ENCODE results near the gene KRTAP5-1.

Gene KRTAP5-1

GRCh38 chr11:1561266-1561665, 23.8 kb downstream of the KRTAP5-1 start:
- in situ Hi-C loops (cut with HindIII; ENCODE audit: low sequenced_read_pairs): no loop called here

GRCh38 chr11:1560649-1561251, 24.3 kb downstream of the KRTAP5-1 start:
- in situ Hi-C loops (cut with HindIII; ENCODE audit: low sequenced_read_pairs): no loop called here

GRCh38 chr11:1560002-1560648, 25.0 kb downstream of the KRTAP5-1 start:
- in situ Hi-C loops (cut with HindIII; ENCODE audit: low sequenced_read_pairs): no loop called here

- in situ Hi-C loops (cut with HindIII; ENCODE audit: low sequenced_read_pairs): no loop called here
These were observed 25.8 kb downstream of the KRTAP5-1 start for GRCh38 chr11:1559111-1559951.

- in situ Hi-C loops (cut with HindIII; ENCODE audit: low sequenced_read_pairs): no loop called here
These were observed 26.3 kb downstream of the KRTAP5-1 start for GRCh38 chr11:1558775-1559110.

- in situ Hi-C loops (cut with HindIII; ENCODE audit: low sequenced_read_pairs): no loop called here
These were observed 26.9 kb downstream of the KRTAP5-1 start for GRCh38 chr11:1557904-1558774.

GRCh38 chr11:1557051-1557884, 27.8 kb downstream of the KRTAP5-1 start:
- in situ Hi-C loops (cut with HindIII; ENCODE audit: low sequenced_read_pairs): no loop called here

- in situ Hi-C loops (cut with HindIII; ENCODE audit: low sequenced_read_pairs): no loop called here
These were observed 28.7 kb downstream of the KRTAP5-1 start for GRCh38 chr11:1556278-1556902.

GRCh38 chr11:1555713-1556153, 29.4 kb downstream of the KRTAP5-1 start:
- in situ Hi-C loops (cut with HindIII; ENCODE audit: low sequenced_read_pairs): no loop called here

GRCh38 chr11:1554981-1555712, 29.9 kb downstream of the KRTAP5-1 start:
- in situ Hi-C loops (cut with HindIII; ENCODE audit: low sequenced_read_pairs): no loop called here

GRCh38 chr11:1553808-1554594, 31.1 kb downstream of the KRTAP5-1 start:
- in situ Hi-C loops (cut with HindIII; ENCODE audit: low sequenced_read_pairs): no loop called here

- in situ Hi-C loops (cut with HindIII; ENCODE audit: low sequenced_read_pairs): no loop called here
These were observed 35.4 kb downstream of the KRTAP5-1 start for GRCh38 chr11:1549338-1550330.

GRCh38 chr11:1548221-1549070, 36.6 kb downstream of the KRTAP5-1 start:
- in situ Hi-C loops (cut with HindIII; ENCODE audit: low sequenced_read_pairs): no loop called here

GRCh38 chr11:1547467-1548098, 37.5 kb downstream of the KRTAP5-1 start:
- in situ Hi-C loops (cut with HindIII; ENCODE audit: low sequenced_read_pairs): no loop called here
